ENCODE data around the gene PARD3. TPM values are rescaled to one million over a fixed set of nuclear protein-coding genes. Genes with fewer than 3 reads are reported as not detected.

The PARD3 gene
- total RNA-seq, 1 donor from 2014 or later, result 0.11 TPM

DNA sequence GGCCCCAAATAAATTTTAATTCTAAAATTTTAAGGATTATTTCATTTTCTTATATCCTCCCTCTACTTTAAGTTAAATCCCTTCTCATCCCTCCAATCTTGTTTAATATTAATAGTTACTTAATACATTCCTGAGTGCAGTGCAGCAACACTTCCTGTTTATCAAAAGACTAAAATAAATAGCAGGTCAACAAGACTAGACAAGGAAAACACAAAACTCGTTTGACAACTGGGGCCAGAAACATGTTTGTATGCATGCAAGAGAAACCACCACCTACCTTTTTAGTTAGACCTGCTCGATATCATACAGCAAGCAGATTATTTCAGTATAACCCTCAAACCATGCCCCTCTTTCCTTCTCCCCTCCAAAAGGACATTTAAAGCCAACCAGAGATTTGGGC, 95.8 kb downstream of the PARD3 start:
- Mint-ChIP-seq H3K4me1 (peaks cover 8% of the 10 kb centered on the region), H3K27me3 (no peaks in the 10 kb centered on the region), H3K27ac (no peak overlapping the region), H3K9me3 (no peaks in the 10 kb centered on the region), H3K4me3 (no peak overlapping the region), H3K36me3 (ENCODE audit: low read depth) (no peaks in the 10 kb centered on the region)
- no peak for TF ChIP-seq CTCF (IDR thresholded peaks at IDR 0.05)
- ChIA-PET POLR2A (no interaction called here), CTCF (no interaction called here)
- no peak for ATAC-seq (ENCODE audit: low read depth)
- DNase-seq, result no peak
- intact Hi-C loops (cut with micrococcal nuclease), result no loop called here

GRCh38 chr10:34717429-34717828, 97.7 kb downstream of the PARD3 start:
- ATAC-seq (ENCODE audit: low read depth) (no peak), DNase-seq (no peak)
- POLR2A ChIA-PET, result no interaction called here
- CTCF ChIA-PET, result no interaction called here
- no peak for TF ChIP-seq CTCF (IDR thresholded peaks at IDR 0.05)
- Mint-ChIP-seq H3K9me3 (no peaks in the 10 kb centered on the region), H3K27me3 (no peaks in the 10 kb centered on the region), H3K4me1 (peaks cover 8% of the 10 kb centered on the region), H3K36me3 (ENCODE audit: low read depth) (no peaks in the 10 kb centered on the region), H3K4me3 (no peak overlapping the region), H3K27ac (no peak overlapping the region)
- intact Hi-C loops (cut with micrococcal nuclease), result no loop called here

DNA sequence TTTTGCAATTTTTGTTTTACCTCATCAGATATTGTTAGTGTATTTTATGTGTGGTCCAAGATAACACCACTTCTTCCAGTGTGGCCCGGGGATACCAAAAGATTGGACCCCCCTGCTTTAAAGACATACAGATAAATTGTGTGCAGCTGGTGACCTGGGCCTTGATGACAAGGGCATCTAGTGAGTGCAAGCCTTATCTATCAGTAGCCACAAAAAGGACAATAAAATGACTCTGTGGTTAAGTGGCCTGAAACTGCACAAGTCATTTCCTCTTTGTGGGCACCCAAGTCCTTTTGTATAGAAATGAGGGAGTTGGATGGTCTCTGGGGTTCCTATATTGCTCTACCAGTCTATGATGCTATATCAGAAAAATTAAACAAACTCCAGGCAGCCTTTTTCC, 98.1 kb downstream of the PARD3 start:
- DNase-seq (no peak), ATAC-seq (ENCODE audit: low read depth) (no peak)
- POLR2A ChIA-PET, result no interaction called here
- intact Hi-C loops (cut with micrococcal nuclease), result no loop called here
- Mint-ChIP-seq H3K4me1 (peaks cover 8% of the 10 kb centered on the region), H3K27ac (no peak overlapping the region), H3K36me3 (ENCODE audit: low read depth) (no peaks in the 10 kb centered on the region), H3K4me3 (no peak overlapping the region), H3K9me3 (no peaks in the 10 kb centered on the region), H3K27me3 (no peaks in the 10 kb centered on the region)
- CTCF ChIA-PET, result no interaction called here
- no peak for TF ChIP-seq CTCF (IDR thresholded peaks at IDR 0.05)

DNA sequence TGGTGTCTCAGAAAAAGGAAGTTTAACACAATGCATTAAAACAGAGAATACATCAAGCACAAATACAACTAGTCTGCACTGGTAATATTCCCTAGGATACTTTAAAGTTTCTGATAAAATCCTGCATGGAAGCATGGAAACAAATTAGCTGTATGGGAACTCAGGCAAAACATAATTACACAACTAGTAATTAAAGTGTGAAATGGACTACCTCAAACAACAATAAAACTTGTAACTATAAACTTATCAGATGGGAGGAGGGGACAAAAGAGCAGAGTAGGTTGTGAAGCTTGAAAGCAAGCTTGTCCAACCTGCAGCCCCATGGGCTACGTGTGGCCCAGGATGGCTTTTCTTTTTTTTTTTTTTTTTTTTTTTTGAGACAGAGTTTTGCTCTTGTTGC, 98.9 kb downstream of the PARD3 start:
- CTCF ChIA-PET, result no interaction called here
- H3K4me3 Mint-ChIP-seq, result no peak overlapping the region
- POLR2A ChIA-PET, result no interaction called here
- no peak for ATAC-seq (ENCODE audit: low read depth)
- no peak for TF ChIP-seq CTCF (IDR thresholded peaks at IDR 0.05)
- no peaks in the 10 kb centered on the region for H3K27me3 Mint-ChIP-seq
- H3K9me3 Mint-ChIP-seq, result no peaks in the 10 kb centered on the region
- no peak overlapping the region for H3K27ac Mint-ChIP-seq
- H3K36me3 Mint-ChIP-seq (ENCODE audit: low read depth), result no peaks in the 10 kb centered on the region
- peaks cover 8% of the 10 kb centered on the region for H3K4me1 Mint-ChIP-seq
- no peak for DNase-seq
- intact Hi-C loops (cut with micrococcal nuclease), result no loop called here

DNA sequence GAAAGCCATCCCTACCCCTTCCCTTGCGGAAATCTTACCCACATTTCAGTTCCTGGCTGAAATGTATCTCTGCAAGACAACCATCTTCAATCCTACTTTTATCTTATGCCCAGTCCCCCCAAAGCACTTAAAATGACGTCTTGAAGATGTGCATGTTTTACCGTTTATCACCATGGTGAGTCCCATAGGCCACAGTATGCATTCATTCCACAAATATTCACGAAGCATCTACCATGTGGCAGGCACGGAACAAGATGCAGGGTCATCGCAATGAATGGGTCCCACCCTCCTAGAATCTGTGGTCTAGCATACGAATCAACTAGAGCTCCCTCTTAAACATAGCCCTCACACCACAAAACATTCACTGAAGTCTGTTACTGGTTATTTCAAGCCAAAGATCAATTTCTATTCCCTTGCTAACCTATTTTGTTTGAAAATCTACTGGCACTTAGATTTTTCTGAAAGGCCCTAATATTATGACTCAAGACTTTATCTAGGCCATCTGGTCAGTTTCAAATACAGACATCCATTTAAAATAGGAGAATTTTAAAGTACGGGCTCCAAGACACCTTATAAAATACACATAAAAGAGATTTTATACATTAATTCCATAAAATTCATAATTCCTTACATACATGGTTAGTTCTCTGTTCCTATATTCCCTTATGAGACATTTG, 99.4 kb downstream of the PARD3 start:
- no peak for ATAC-seq (ENCODE audit: low read depth)
- Mint-ChIP-seq H3K27me3 (no peaks in the 10 kb centered on the region), H3K4me1 (peaks cover 2% of the 10 kb centered on the region), H3K4me3 (no peak overlapping the region), H3K36me3 (ENCODE audit: low read depth) (no peaks in the 10 kb centered on the region), H3K9me3 (no peaks in the 10 kb centered on the region), H3K27ac (no peak overlapping the region)
- no peak for DNase-seq
- POLR2A ChIA-PET, result interaction anchor here (0.6 kb wide), 1 partner anchor 9 kb away, joined by 3 read pairs; no protein-coding TSS in a partner anchor
- no peak for TF ChIP-seq CTCF (IDR thresholded peaks at IDR 0.05)
- CTCF ChIA-PET, result no interaction called here
- intact Hi-C loops (cut with micrococcal nuclease), result no loop called here

Data from activated B cell treated with CpG ODN at 0.5 μM for 24 hours (primary cell).